Measurements from ENCODE around the gene SLC5A5. TPM values are rescaled to one million over a fixed set of nuclear protein-coding genes. Genes with fewer than 3 reads are reported as not detected.

Gene SLC5A5
- total RNA-seq, 1 donor from 2014 or later = 0.18 TPM

GRCh38 chr19:17920527-17920926 is 48.8 kb downstream of the SLC5A5 start:
- ATAC-seq (no peak), DNase-seq (no peak)
- intact Hi-C loops (cut with DNase I) = no loop called here
- no peak overlapping the region for H3K4me3 ChIP-seq
- H3K27ac ChIP-seq = no peak overlapping the region
- TF ChIP-seq, protein P1, sequence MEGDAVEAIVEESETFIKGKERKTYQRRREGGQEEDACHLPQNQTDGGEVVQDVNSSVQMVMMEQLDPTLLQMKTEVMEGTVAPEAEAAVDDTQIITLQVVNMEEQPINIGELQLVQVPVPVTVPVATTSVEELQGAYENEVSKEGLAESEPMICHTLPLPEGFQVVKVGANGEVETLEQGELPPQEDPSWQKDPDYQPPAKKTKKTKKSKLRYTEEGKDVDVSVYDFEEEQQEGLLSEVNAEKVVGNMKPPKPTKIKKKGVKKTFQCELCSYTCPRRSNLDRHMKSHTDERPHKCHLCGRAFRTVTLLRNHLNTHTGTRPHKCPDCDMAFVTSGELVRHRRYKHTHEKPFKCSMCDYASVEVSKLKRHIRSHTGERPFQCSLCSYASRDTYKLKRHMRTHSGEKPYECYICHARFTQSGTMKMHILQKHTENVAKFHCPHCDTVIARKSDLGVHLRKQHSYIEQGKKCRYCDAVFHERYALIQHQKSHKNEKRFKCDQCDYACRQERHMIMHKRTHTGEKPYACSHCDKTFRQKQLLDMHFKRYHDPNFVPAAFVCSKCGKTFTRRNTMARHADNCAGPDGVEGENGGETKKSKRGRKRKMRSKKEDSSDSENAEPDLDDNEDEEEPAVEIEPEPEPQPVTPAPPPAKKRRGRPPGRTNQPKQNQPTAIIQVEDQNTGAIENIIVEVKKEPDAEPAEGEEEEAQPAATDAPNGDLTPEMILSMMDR (IDR thresholded peaks at IDR 0.05) = no peak
- H3K27me3 ChIP-seq (ENCODE audit: low read depth) = no peaks in the 10 kb centered on the region
- H3K9me3 ChIP-seq = no peaks in the 10 kb centered on the region
- no peaks in the 10 kb centered on the region for H3K36me3 ChIP-seq
- H3K4me1 ChIP-seq = no peaks in the 10 kb centered on the region

GRCh38 chr19:17922138-17922537 is 50.4 kb downstream of the SLC5A5 start:
- intact Hi-C loops (cut with DNase I) = no loop called here
- Histone ChIP-seq H3K27ac (no peak overlapping the region), H3K4me1 (no peaks in the 10 kb centered on the region), H3K4me3 (no peak overlapping the region), H3K27me3 (ENCODE audit: low read depth) (no peaks in the 10 kb centered on the region), H3K36me3 (no peaks in the 10 kb centered on the region), H3K9me3 (no peaks in the 10 kb centered on the region)
- DNase-seq (no peak), ATAC-seq (no peak)
- TF ChIP-seq, protein P1 (IDR thresholded peaks at IDR 0.05) = no peak

DNA sequence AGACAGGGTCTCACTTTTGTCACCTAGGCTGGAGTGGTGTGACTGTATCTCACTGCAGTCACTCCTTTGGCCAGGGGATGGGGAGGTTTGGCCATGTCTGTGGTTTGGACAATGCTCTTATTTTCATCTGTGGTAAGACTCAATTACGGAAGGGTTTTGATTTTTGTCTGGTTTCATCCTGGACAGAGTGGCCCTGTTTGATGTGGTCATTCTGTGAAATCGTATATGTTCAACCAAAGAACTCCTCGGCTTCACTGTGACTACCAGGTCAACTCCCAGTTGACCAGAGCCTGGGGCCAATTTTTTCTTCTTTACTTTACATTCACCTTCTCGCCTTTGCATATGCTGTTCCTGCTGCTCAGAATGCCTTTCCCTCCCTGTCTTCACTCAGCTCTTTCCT is 54.3 kb downstream of the SLC5A5 start:
- H3K4me3 ChIP-seq = no peak overlapping the region
- H3K4me1 ChIP-seq = no peaks in the 10 kb centered on the region
- DNase-seq = no peak
- no peak overlapping the region for H3K27ac ChIP-seq
- no peak for ATAC-seq
- TF ChIP-seq, protein P1 (IDR thresholded peaks at IDR 0.05) = no peak
- H3K36me3 ChIP-seq = no peaks in the 10 kb centered on the region
- no peaks in the 10 kb centered on the region for H3K27me3 ChIP-seq (ENCODE audit: low read depth)
- H3K9me3 ChIP-seq = no peaks in the 10 kb centered on the region
- intact Hi-C loops (cut with DNase I) = no loop called here

- TF ChIP-seq, protein P1 (IDR thresholded peaks at IDR 0.05) = no peak
- H3K36me3 ChIP-seq = no peaks in the 10 kb centered on the region
- intact Hi-C loops (cut with DNase I) = no loop called here
- ATAC-seq = no peak
- no peaks in the 10 kb centered on the region for H3K9me3 ChIP-seq
- DNase-seq = no peak
- peaks cover 15% of the 10 kb centered on the region for H3K4me1 ChIP-seq
- no peak overlapping the region for H3K27ac ChIP-seq
- no peak overlapping the region for H3K4me3 ChIP-seq
- no peaks in the 10 kb centered on the region for H3K27me3 ChIP-seq (ENCODE audit: low read depth)
Observed at GRCh38 chr19:17929056-17929455, 57.3 kb downstream of the SLC5A5 start.

- no peaks in the 10 kb centered on the region for H3K27me3 ChIP-seq (ENCODE audit: low read depth)
- TF ChIP-seq, protein P1 (IDR thresholded peaks at IDR 0.05) = no peak
Observed at GRCh38 chr19:17931532-17932191, 59.9 kb downstream of the SLC5A5 start.

More at GRCh38 chr19:17931532-17932191, 59.9 kb downstream of the SLC5A5 start:
- Histone ChIP-seq H3K27ac (no peak overlapping the region), H3K9me3 (no peaks in the 10 kb centered on the region), H3K4me3 (peak overlapping the region; percentile 78), H3K4me1 (peaks cover 21% of the 10 kb centered on the region), H3K36me3 (peaks cover 4% of the 10 kb centered on the region)
- intact Hi-C loops (cut with DNase I) = no loop called here
- peak; percentile 44 for DNase-seq
- ATAC-seq = peak in 1 of 2 donors; percentile 5

Data from lower lobe of right lung (tissue), 2 donors.